Left lung (tissue), 10 donors: ENCODE data around the gene ALDH1A2. TPM values are rescaled to one million over a fixed set of nuclear protein-coding genes. Genes with fewer than 3 reads are reported as not detected.

Experiments
- ATAC-seq: fragments of 200-7000 bp; cut with Tn5 transposase; one replicate; pipeline ENCODE4 v1.9.1; 2020; ENCODE audit warnings: moderate library complexity
- DNase-seq, 4 donors: peaks; one replicate each; pipeline ENCODE4 v3.0.0-alpha.2; 2013 to 2020
- H3K27ac ChIP-seq, 2 donors: fragments of 200-600 bp; sonication (generic) in 1 of 2; one replicate each; pipeline versions ENCODE4 v1.5.0 to v1.8.0; 2020 to 2021
- H3K27me3 ChIP-seq, 2 donors: fragments of 200-600 bp; sonication (generic) in 1 of 2; one replicate each; pipeline versions ENCODE4 v1.5.0 to v1.8.0; 2020 to 2021
- H3K36me3 ChIP-seq, 2 donors: fragments of 200-600 bp; sonication (generic) in 1 of 2; one replicate each; pipeline versions ENCODE4 v1.5.0 to v1.8.0; 2020 to 2021
- H3K4me1 ChIP-seq, 2 donors: fragments of 200-600 bp; one replicate each; pipeline ENCODE4 v1.8.0; 2021
- H3K4me3 ChIP-seq, 2 donors: fragments of 200-600 bp; sonication (generic) in 1 of 2; one replicate each; pipeline versions ENCODE4 v1.5.0 to v1.8.0; 2020 to 2021; ENCODE audit warnings: mild to moderate bottlenecking in 1 of 2
- H3K9me3 ChIP-seq, 2 donors: fragments of 200-600 bp; sonication (generic) in 1 of 2; one replicate each; pipeline versions ENCODE4 v1.5.0 to v1.8.0; 2020 to 2021
- CTCF ChIP-seq, 2 donors: fragments of 200-600 bp; sonication (generic) in 1 of 2; IDR thresholded peaks; one replicate each; pipeline versions ENCODE4 v1.5.0 to v1.8.0; 2021; ENCODE audit warnings: antibody characterized with exemption in 2 of 2
- intact Hi-C, 2 donors: fragments of 100-400 bp; cut with DNase I; formaldehyde crosslinking; loops; one replicate each; pipeline versions ENCODE4 v1.11.2 to v1.14.2; 2022
- polyA plus RNA-seq, 6 donors: library from polyadenylated mRNA; unstranded; fragments of 120-200 nt; gene quantifications; one replicate each; pipeline ENCODE4 v1.2.1, GENCODE V29; 2013; ENCODE audit not compliant: insufficient read length in 6 of 6
- total RNA-seq, 2 donors: library from RNA; stranded (reverse); fragmentation: NEBNext Ultra II Directional; extraction: Animal tissue kit (Norgen Biotek cat#: 25700); gene quantifications; one replicate each; pipeline ENCODE4 v1.2.1, GENCODE V29; 2021
- donor health status: DM: no; HTN: yes; CAD: no.
- donor health status: DM: no; HTN: no; CAD: no.

The ALDH1A2 gene
- total and polyA plus RNA-seq, 8 donors = 3.7 to 68.2 (median 52.0) TPM

GRCh38 chr15:58070801-58071418, 5.4 kb upstream of the ALDH1A2 start:
- H3K27ac ChIP-seq = no peak overlapping the region
- H3K27me3 ChIP-seq = peaks cover 17 to 63% of the 10 kb centered on the region in 2 donors
- ATAC-seq (peak; percentile 74), DNase-seq (peak in 3 of 4 donors; percentile 47 to 75 (median 73))
- TF ChIP-seq CTCF (IDR thresholded peaks at IDR 0.05) = peak; percentile 80 to 82
- peaks cover 3 to 8% of the 10 kb centered on the region in 2 donors for H3K4me1 ChIP-seq
- intact Hi-C loops = loop anchor here in 1 of 2 donors (10.0 kb wide), 1 partner anchor 316 kb away; no protein-coding TSS in a partner anchor
- no peaks in the 10 kb centered on the region for H3K9me3 ChIP-seq
- H3K36me3 ChIP-seq = no peaks in the 10 kb centered on the region
- no peak overlapping the region for H3K4me3 ChIP-seq

GRCh38 chr15:58069008-58069407, 3.5 kb upstream of the ALDH1A2 start:
- no peak for ATAC-seq
- H3K9me3 ChIP-seq = no peaks in the 10 kb centered on the region
- H3K27me3 ChIP-seq = peaks cover 35 to 75% of the 10 kb centered on the region in 2 donors
- H3K27ac ChIP-seq = no peak overlapping the region
- no peak for TF ChIP-seq CTCF (IDR thresholded peaks at IDR 0.05)
- DNase-seq = no peak
- no peaks in the 10 kb centered on the region for H3K36me3 ChIP-seq
- H3K4me1 ChIP-seq = peaks cover 9 to 20% of the 10 kb centered on the region in 2 donors
- H3K4me3 ChIP-seq = no peak overlapping the region
- intact Hi-C loops = loop anchor here in 1 of 2 donors (10.0 kb wide), 1 partner anchor 204 kb away; no protein-coding TSS in a partner anchor

GRCh38 chr15:58066042-58066867, 744 bp upstream of the ALDH1A2 start:
- Histone ChIP-seq H3K36me3 (no peaks in the 10 kb centered on the region), H3K4me1 (peaks cover 9 to 20% of the 10 kb centered on the region in 2 donors), H3K4me3 (peak overlapping the region; percentile 33 to 50), H3K27me3 (peaks cover 56 to 92% of the 10 kb centered on the region in 2 donors), H3K9me3 (no peaks in the 10 kb centered on the region), H3K27ac (no peak overlapping the region)
- peak; percentile 79 to 88 for TF ChIP-seq CTCF (IDR thresholded peaks at IDR 0.05)
- peak; percentile 97 for ATAC-seq
- intact Hi-C loops = loop anchor here in 1 of 2 donors (10.0 kb wide), 1 partner anchor 201 kb away; no protein-coding TSS in a partner anchor
- peak in 3 of 4 donors; percentile 55 to 96 (median 84) for DNase-seq

GRCh38 chr15:58064980-58065444, 499 bp downstream of the ALDH1A2 start:
- TF ChIP-seq CTCF (IDR thresholded peaks at IDR 0.05) = no peak
- peak in 2 of 4 donors; percentile 44 to 74 for DNase-seq
- Histone ChIP-seq H3K27me3 (peaks cover 57 to 98% of the 10 kb centered on the region in 2 donors), H3K36me3 (no peaks in the 10 kb centered on the region), H3K4me3 (peak overlapping the region; percentile 33 to 50), H3K4me1 (peaks cover 9 to 20% of the 10 kb centered on the region in 2 donors), H3K9me3 (no peaks in the 10 kb centered on the region), H3K27ac (no peak overlapping the region)
- intact Hi-C loops = loop anchor here in 1 of 2 donors (10.0 kb wide), 1 partner anchor 200 kb away; no protein-coding TSS in a partner anchor
- no peak for ATAC-seq
